Fibroblast of skin of scalp (primary cell): ENCODE results near the gene YBX3. TPM values are rescaled to one million over a fixed set of nuclear protein-coding genes. Genes with fewer than 3 reads are reported as not detected.
"Not testable (repeated sequence)": the region's sequence is repeated elsewhere in the genome, so short reads cannot be mapped to it uniquely, and the experiment has no call there.

Experiments
- DNase-seq: peaks from one replicate; pipeline ENCODE4 v3.0.0-alpha.2; 2013
- polyA plus RNA-seq, 2 experiments: library from polyadenylated mRNA; unstranded; fragments of 120-200 nt; gene quantifications; one replicate each; pipeline ENCODE4 v1.2.1, GENCODE V29; 2013; ENCODE audit not compliant: insufficient read length in 2 of 2

YBX3 gene
- polyA plus RNA-seq (2013, experiment 1 of 2; ENCODE audit: insufficient read length): 300 TPM
- 322 TPM for polyA plus RNA-seq (2013, experiment 2 of 2; ENCODE audit: insufficient read length)

DNA sequence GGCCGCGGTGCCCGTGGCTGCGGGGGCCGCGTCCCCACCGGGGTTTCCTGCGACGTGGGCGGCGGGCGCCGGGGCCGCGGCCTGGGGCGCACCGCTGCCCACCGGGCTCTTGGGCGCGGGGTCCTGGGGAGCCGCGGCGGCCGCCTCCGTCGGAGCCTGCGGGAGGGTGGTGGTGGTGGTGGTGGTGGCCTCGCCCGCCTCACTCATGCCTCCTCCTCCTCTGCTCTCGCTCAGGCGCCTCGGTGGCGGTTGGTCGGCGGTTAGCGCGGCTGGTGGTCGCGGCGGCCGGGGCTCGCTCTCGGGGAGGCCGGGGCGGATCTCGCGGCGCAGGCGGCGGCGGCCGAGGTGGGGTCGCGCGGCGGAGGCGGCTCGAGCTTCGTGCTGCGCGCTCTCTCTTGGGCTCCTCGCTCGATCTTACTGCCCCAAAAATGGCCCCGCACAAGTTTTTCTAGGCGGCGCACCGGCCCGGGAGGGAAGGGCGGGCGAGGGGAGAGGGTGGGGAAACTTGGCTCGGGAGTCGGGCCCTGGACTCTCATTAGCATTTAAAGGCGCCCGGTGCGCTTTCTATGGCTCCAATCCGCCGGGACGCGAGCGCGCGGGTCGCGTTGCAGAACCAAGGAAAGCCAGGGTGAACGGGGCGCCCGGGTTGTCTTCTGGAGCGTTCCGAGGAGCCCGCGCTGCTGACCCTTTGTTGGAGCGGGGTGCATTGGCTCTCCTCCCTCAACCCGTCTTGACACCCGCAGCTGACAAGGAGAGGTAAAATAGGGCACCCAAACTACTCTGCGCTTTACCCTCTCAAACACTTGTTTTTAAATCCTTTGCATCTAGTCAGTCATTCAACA lies at the start of gene YBX3:
Gene YBX3 (minus strand): TSS at position 419 of the 842 bp plus-strand sequence. CDS start 212 bp downstream, at position 207.
- DNase-seq: peak; percentile 80

DNA sequence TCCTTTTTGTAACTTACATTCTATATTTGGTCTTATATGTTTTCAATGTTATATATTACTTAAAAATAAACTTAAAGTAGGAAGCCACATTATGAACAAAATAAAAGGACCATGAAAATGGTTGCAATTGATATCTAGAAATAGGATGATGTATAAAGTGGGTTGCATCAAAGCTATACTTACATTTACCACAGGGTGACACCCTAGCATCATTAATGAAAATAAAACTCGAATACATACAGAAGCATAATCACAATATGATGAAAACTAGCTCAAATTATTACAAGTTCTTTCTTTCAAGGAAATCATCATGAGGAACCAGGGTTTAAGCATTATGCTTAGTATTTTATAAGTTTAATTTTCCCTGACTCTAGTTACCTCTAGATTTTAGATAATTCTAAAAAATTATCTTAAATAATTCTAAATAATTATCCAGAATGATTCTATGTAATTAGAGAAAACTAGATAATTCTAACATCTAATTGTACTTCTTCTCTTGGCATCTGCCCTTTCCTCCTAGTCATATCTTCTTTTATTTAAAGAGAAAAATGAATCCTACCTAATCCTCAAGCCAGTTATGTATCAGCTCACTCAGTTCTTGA lies 48.1 kb upstream of the YBX3 start:
- peak; percentile 49 for DNase-seq

DNA sequence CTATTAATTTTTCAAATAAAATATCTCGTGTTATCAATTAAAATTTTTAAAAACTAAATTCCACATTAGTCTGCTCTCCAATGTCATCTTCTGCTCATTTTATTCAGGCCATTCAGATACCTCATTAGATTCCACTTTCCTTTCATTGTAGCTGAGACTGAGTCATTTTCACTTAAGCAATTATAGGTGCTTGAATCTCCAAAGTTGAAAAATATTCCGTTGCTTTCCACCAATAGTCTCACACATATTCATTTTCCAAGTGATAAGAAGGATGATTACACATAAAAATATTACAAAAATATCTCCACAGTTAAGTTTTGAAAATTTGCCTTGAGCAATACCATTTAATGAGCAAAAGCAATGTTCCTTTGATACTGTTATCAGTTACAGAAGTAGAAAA lies 36.5 kb upstream of the YBX3 start:
- no peak for DNase-seq

DNA sequence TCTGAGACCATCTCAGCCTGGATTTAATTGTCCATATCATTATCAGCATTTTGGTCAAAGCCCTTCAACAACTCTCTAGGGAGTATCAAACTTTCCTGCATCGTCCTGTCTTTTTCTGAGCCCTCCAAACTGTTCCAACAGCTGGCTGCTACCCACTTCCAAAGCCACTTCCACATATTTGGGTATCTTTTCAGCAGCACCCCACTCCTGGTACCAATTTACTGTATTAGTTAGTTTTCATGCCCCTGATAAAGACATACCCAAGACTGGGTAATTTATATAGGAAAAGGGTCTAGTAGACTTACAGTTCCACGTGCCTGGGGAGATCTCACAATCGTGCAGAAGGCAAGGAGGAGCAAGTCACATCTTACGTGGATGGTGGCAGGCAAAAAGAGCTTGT lies 33.1 kb upstream of the YBX3 start:
- no peak for DNase-seq

- peak; percentile 26 for DNase-seq
Observed at GRCh38 chr12:10753059-10753458, 29.9 kb upstream of the YBX3 start.

DNA sequence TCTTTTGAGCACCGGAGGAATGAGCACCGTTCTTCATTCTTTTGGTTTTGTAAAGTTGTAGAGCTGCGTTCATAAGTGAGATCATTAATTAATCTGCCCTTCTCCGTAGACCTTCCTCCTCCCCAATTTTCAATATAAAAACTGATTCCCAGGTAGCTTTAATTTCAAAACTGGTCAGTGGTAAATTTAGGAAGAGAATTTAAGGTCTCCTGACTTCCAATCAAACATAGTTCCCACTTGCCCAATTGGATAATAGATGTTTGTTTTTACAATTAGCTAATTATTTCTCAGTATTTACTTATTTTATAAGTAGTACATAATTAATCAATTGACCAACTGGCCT lies 27.2 kb upstream of the YBX3 start:
- no peak for DNase-seq

GRCh38 chr12:10749700-10750384 lies 26.7 kb upstream of the YBX3 start:
- DNase-seq: peak; percentile 90

- DNase-seq: no peak
Observed at GRCh38 chr12:10747730-10748129, 24.6 kb upstream of the YBX3 start.

DNA sequence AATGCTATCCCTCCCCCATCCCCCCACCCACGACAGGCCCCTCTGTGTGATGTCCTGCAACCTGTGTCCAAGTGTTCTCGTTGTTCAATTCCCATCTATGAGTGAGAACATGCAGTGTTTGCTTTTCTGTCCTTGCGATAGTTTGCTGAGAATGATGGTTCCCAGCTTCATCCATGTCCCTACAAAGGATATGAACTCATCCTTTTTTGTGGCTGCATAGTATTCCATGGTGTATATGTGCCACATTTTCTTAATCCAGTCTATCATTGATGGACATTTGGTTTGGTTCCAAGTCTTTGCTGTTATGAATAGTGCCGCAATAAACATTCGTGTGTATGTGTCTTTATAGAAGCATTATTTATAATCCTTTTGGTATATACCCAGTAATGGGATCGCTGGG lies 20.3 kb upstream of the YBX3 start:
- DNase-seq: not testable (repeated sequence)

GRCh38 chr12:10741845-10742244 lies 18.7 kb upstream of the YBX3 start:
- no peak for DNase-seq

- DNase-seq: no peak
Observed at GRCh38 chr12:10740182-10740581, 17.1 kb upstream of the YBX3 start.

DNA sequence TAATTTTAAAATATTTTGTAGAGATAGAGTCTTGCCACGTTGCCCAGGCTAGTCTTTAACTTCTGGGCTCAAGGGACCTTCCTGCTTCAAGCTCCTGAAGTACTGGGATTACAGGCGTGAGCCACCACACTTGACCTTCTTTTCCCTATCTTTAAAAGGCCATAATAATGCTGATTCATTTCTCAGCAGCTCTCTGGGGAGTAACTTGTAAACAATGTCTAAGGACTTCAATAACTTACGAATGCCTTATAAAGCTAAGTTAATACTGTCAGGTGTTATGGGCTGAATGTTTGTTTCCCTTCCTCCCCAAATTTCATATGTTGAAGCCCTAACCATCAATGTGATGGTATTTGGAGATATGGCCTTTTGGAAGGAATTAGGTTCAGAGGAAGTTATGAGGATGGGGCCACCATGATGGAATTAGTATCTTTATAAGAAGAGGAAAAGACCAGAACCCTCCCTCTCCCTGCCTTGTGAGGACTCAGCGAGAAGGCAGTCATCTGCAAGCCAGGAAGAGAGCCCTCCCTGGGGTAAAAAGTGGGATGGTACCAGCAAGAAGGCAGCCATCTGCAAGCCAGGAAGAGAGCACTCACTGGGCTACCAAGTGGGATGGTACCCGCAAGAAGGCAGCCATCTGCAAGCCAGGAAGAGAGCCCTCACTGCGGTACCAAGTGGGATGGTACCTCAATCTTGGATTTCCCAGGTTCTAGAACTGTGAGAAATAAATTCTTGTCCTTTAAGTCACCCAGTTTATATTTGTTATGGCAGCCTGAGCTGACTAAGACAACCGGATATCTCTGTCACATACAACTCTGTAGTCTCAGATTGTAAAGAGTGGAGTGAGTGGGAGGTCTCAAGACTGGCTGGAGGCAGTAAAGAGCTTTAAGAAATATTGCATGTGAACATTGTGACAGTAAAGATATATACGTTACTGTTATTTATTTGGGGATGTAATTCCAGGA lies 16.3 kb upstream of the YBX3 start:
- no peak for DNase-seq

- DNase-seq: no peak
Observed at GRCh38 chr12:10737249-10737648, 14.1 kb upstream of the YBX3 start.

DNA sequence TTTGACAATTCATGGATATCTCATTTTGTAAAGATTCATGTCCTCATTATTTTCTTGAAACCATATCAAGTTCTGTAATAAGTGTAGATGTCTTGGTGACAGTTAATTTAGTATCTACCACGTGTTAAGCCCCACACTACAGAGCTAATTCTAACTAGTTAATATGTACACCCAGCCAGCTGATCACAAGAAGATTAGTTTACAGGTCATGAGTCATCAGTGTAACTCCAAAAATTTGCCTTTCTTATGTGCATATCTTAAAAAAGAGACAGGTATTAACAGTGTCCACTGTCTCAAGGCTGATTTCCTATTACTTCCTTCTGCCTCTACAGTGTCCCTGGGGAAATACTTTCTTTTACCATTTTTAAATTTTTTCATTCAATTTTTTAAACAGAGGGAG lies 13.3 kb upstream of the YBX3 start:
- DNase-seq: no peak

DNA sequence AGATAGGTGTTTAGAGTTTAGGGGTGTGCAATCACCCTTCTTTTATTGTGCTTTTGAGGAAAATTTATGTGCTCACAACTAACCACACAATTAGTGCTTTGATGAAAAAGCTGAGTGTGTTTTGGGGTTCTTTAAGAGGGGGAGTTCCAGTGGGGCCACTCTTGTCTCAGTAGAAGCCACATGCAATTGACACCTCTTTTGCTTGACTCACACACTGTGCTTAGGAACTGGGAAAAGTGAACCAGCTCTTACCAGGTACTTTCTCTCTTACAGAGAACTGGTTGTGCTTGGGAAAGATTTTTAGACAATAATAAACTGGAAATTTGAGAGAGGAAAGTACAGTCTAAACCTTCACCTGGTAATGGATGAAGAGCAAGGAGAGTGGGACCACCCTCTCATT lies 12.3 kb upstream of the YBX3 start:
- DNase-seq: no peak

DNA sequence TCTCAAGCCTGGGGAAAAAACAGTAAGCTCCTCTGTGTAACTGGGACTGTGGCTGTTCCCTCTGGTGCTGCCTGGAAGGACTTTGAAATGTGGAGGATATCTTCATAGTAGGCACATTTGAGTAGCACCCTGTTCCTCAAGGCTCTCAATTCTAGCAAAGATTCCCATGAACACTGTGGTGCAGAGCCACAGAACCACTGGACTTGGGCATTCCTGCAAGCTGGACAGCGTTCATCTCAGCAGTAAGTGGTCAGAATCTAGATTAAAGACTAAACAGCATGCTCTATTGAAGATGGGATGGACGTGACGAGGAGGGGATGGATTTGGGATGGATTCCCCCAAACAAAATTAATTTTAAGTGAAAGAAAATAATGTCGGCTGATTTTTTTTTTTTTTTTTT lies 9.4 kb upstream of the YBX3 start:
- DNase-seq: no peak

DNA sequence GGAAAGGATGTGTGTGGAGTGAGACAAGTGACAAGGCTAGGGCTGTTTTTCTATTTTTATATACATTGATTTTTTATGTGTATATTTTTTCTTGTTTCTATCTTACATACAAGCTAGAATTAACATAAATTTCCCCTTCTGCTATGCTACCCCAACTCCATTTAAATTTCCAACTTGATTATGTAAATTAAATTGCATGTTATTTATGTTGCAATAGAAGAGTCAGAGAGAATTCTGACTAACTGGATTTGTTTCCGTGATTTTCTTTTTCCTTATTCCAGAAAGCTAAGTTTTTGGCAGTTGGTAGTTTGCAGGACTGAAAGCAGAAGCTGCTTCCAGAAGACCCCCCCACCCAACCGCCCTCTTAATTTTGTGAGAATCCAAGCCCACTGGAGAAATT lies 8.9 kb upstream of the YBX3 start:
- DNase-seq: no peak

DNA sequence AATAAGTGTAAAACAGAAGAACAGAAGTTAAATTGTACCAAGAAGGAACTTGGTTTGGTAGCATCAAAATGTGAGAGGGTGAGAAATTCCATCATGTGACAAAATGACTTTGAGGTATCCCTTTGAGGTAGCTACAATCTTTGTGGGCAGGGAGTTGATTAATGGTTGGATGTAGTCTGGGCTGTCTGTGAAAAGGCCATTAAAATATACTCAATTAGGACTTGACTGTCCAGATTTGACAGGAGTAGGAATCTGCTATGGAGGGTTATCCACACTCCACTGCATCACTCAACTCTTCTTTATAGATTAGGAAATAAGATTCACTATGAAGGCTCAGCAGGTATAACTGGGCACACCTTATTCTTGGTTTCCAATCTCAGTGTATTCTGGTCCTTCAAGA lies 7.4 kb upstream of the YBX3 start:
- no peak for DNase-seq

DNA sequence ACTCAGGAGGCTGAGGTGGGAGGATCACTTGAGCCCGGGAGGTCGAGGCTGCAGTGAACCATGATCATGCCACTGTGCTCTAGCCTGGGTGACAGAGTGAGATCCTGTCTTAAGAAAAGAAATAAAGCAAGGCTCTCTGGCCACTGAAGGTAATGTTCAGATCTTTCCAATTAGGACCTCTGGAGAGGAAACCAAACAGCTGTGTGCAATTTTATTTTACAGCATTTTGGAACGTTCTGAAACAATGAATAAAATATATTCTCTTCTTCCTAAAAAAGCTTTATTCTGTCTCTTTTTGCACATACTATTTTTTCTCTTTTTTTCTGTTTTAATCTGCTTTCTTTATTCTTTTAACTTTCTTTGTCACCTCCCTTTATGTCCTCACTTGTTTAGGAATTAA lies 5.0 kb upstream of the YBX3 start:
- DNase-seq: no peak

GRCh38 chr12:10726945-10727344 lies 3.8 kb upstream of the YBX3 start:
- DNase-seq: no peak

GRCh38 chr12:10725003-10725402 lies 1.9 kb upstream of the YBX3 start:
- no peak for DNase-seq

- peak; percentile 53 for DNase-seq
Observed at GRCh38 chr12:10722502-10722904, 620 bp downstream of the YBX3 start.
